Muscle of leg (tissue), 11 donors: Measurements from ENCODE around the gene DSCAML1. TPM values are rescaled to one million over a fixed set of nuclear protein-coding genes. Genes with fewer than 3 reads are reported as not detected.

Source experiments
- DNase-seq: peaks from one replicate; pipeline ENCODE4 v3.0.0; 2013
- H3K27ac ChIP-seq: one replicate; pipeline ENCODE4 v1.5.1; 2013; ENCODE audit warnings: mild to moderate bottlenecking, low read length, control low read depth
- H3K27me3 ChIP-seq: one replicate; pipeline ENCODE4 v1.6.1; 2013; ENCODE audit warnings: low read length; ENCODE audit not compliant: control insufficient read depth, insufficient read depth
- H3K36me3 ChIP-seq: one replicate; pipeline ENCODE4 v1.6.1; 2013; ENCODE audit warnings: low read length; ENCODE audit not compliant: control insufficient read depth, insufficient read depth
- H3K4me1 ChIP-seq: one replicate; pipeline ENCODE4 v1.6.1; 2013; ENCODE audit warnings: low read length; ENCODE audit not compliant: control insufficient read depth, insufficient read depth
- H3K4me3 ChIP-seq: one replicate; pipeline ENCODE4 v1.5.1; 2013; ENCODE audit warnings: low read length, control low read depth
- H3K9me3 ChIP-seq: replicated peaks from 2 replicates; pipeline ENCODE4 v1.6.1; 2013; ENCODE audit warnings: low read depth, low read length; ENCODE audit not compliant: control insufficient read depth
- WGBS: methylation state at CpG from one replicate; pipeline ENCODE4 v1.1.5; 2013; ENCODE audit warnings: missing lambda C conversion rate; ENCODE audit not compliant: insufficient coverage; 5-methylcytosine and 5-hydroxymethylcytosine counted together
- polyA plus RNA-seq, 8 donors: library from polyadenylated mRNA; unstranded; fragments of 120-200 nt; gene quantifications; one replicate each; pipeline versions ENCODE4 v1.2.1 to v1.2.3, GENCODE V29; 2013; ENCODE audit warnings: inconsistent platforms in 1 of 8, low replicate concordance in 1 of 8; ENCODE audit not compliant: insufficient read length in 8 of 8, insufficient read depth in 1 of 8
- total RNA-seq: library from RNA; stranded (reverse); fragments of 120-200 nt; gene quantifications from one replicate; pipeline ENCODE4 v1.2.4, GENCODE V29; 2013

The DSCAML1 gene
- total and polyA plus RNA-seq, 9 donors = 0.28 to 0.80 (median 0.60) TPM

DNA sequence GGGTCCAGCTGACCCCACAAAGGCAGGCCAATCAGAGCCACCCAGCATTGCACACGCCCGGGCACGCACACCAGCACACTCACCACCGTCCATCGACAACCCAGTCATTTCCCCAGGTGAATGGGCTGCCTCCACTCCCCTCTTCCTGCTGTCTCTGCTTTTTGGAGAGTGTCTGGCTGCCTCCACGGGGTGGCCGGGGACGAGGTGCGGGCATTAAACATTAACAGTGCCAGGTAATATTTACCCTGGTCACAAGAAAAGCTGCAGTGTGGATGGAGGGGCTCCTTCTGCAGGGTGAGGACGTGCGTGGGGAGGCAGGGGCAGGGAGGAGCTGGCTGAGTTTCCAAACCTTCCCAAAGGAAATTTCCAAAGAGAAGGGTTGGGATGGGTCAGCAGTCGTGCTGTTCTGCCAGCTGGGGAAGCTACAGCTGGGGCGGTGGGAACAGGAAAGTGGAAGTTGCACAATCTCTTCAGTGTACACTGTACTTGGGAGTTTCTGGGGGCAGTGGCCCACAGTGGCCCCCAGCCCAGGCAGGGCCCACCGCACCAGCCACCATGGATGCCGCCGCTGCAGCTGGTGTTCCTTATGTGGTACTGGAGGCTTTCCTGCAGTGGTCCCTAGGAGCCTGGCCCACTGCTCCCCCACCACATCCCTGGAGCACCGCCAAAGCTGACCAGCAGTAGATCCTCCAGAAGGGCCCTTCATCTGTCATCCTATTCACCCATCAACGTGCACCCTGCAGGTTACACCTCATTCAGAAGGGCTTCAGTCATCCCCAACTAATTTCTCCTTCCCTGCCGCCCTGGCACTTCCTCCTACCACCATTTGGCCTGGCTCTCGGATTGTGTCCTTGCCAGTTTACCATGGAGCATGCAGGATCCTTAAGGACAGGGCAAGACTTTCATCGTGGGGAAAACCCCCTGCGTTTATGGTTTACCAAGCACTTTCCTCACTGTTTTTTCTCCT lies 27.8 kb upstream of the DSCAML1 start, which contains the start of gene FXYD2:
TSS of gene FXYD2 (minus strand) at position 174 of the 967 bp plus-strand sequence. CDS start at position 108, 66 bp downstream.
- 33% methylated on average over 15 of the region's 22 CpGs for WGBS
- Histone ChIP-seq H3K27me3 (peaks cover 2% of the 10 kb centered on the region), H3K4me3 (no peak within 1 kb of the TSS), H3K4me1 (peaks cover 49% of the 10 kb centered on the region), H3K36me3 (no peaks in the 10 kb centered on the region), H3K27ac (peak within 1 kb of the TSS; percentile 65), H3K9me3 (no peaks in the 10 kb centered on the region)
- peak; percentile 78 for DNase-seq

DNA sequence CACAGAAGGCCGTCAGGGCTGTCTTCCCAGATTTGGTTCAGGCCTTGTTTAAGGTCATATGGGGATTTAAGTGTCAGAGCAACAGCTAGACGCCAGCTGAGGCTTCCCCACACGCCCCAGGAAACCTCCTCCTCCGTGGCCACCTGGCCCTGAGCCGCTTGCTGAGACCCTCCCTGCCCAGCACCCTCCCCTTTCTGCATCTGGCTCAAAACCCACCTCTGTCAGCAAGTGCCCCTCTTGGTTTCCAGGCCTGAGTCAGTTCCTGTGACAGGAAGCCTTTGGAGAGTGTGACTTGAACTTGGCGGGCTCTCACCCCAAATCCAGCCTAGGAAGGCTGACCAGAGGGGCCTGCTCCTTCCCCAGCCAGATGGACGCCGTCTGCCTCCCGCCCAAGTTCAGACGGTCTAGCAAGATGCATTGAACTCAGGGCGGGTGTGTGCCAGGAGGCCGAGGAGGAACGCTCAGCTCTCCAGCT lies 27.0 kb upstream of the DSCAML1 start:
- Histone ChIP-seq H3K36me3 (no peaks in the 10 kb centered on the region), H3K4me3 (no peak overlapping the region), H3K27ac (peak overlapping the region; percentile 65), H3K27me3 (peaks cover 2% of the 10 kb centered on the region), H3K9me3 (no peaks in the 10 kb centered on the region), H3K4me1 (peaks cover 51% of the 10 kb centered on the region)
- WGBS = 3% methylated on average over 4 of the region's 13 CpGs
- peak; percentile 89 for DNase-seq

DNA sequence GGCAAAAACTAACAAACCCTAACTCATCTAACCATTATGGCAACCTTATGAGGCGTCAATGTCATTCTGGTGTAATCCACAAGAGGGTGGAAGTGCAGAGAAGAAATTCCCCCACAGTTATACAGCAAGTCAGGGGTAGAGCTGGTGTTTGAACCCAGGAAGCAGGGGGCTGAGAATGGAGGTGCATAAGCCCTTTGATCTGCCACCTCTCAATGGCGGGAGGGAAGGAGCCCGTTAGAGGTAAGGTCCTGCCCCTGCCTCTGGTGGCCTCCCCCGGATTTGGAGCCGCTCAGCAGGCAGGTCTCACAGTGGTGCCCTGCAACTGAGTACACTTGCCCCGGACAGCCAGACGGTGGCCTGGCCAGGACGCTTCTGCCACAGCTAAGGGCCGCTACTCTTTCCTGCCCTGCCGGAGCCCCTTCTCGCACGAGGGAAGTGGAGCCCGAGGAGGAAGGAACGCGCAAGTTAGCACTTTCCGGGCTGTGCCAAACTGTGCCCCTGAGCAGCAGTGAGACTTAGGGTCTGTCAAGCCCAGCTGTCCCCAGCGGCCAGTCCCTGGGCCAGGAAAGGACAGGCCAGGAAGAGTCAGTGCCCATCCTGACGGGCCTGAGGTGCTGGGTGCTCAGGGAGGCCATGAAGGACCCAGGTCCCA lies 26.4 kb upstream of the DSCAML1 start:
- 34% methylated on average over 17 of the region's 18 CpGs for WGBS

DNA sequence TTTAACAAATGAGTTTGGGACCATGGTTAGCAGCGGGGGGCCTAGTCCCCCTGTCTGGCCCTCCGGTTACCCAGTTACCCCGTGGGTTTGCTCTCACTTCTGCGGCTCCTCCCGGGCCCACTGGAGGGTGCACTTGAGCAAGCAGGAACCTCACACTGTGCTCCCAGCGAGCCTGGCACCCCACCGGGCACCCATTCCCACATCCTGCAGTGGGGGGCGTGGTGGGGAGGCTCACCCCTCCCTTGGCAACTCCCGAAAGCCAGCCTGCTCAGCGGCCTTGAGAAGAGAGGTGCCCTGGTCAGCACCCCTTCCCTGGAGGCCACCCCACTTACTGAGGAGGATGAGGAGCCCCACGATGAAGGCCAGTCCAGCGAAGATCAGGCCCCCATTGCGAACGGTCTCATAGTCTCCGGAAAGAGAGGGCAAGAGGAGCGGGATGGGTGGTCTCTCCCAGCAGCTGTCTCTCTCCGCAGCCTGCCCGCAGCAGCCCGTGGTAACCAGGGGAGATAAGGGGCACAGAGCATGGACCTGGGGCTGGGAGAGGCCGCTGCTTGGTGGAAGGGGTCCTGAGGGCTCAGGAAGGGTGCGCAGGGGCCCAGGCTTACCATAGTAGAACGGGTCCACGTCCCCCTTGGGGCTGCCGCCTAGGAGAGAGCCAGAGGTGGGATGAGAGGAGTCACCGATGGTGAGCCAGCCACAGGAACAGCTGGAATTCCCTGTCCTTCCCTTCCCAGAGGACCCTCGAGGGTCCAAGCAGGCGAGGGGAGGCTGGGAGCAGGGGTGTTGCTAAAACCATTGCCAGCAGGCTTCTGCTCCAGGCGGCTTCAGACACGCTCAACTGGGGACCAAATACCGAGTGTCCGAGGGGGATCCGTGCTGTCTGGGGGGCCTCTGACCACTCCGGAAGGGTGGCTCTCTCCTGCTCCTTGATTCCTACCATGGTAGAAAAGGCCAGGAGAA lies 25.3 kb upstream of the DSCAML1 start:
- no peak for DNase-seq
- H3K4me3 ChIP-seq = no peak overlapping the region
- H3K27me3 ChIP-seq = peaks cover 2% of the 10 kb centered on the region
- H3K36me3 ChIP-seq = no peaks in the 10 kb centered on the region
- H3K4me1 ChIP-seq = peaks cover 48% of the 10 kb centered on the region
- no peaks in the 10 kb centered on the region for H3K9me3 ChIP-seq
- WGBS = 69% methylated on average over 18 of the region's 33 CpGs
- no peak overlapping the region for H3K27ac ChIP-seq

More for the DNA sequence above, 26.4 kb upstream of the DSCAML1 start:
- Histone ChIP-seq H3K9me3 (no peaks in the 10 kb centered on the region), H3K36me3 (no peaks in the 10 kb centered on the region), H3K27ac (peak overlapping the region; percentile 53), H3K4me3 (no peak overlapping the region), H3K4me1 (peaks cover 49% of the 10 kb centered on the region), H3K27me3 (peaks cover 2% of the 10 kb centered on the region)
- DNase-seq = no peak

DNA sequence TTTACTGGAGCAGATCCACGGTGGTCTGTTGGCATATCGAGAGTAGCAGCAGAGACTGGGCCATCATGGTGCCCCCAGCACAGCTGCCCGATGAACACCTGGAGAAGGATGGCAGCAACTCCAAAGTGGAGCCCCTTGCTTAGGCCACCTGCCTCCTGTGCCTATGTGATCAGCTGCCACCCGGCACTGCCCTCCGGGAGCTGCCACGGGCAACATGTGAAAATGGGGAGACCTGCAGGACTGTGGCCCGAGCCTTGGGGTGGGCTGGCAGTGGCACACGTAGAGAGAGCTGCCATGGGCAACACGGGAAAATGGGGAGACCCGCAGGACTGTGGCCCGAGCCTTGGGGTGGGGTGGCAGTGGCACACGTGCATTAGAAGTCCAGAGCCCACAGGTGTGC lies 24.4 kb upstream of the DSCAML1 start:
- no peak for DNase-seq
- peaks cover 58% of the 10 kb centered on the region for H3K4me1 ChIP-seq
- 88% methylated on average over 12 of the region's 12 CpGs for WGBS

DNA sequence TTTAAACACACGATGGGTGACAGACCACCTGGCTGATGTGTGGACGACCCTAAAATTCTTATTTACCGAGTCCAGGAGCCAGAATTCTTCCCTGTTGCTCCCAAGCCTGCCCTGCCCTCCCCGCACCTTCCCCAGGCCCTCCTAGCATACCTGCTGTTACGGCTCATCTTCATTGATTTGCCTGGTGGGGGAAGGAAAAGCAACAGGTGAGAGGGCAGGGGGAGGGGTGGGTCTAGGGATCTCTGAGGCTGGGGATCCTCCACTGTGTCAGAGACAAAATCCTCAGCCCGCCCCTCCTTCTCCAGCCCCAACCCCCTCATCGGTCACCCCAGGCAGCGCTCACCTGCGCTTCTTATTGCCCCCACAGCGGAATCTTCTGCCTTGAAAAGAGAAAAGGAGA lies 23.5 kb upstream of the DSCAML1 start:
- Histone ChIP-seq H3K36me3 (no peaks in the 10 kb centered on the region), H3K9me3 (no peaks in the 10 kb centered on the region), H3K27ac (no peak overlapping the region), H3K4me1 (peaks cover 65% of the 10 kb centered on the region), H3K27me3 (no peaks in the 10 kb centered on the region), H3K4me3 (no peak overlapping the region)
- WGBS = 71% methylated on average over 2 of the region's 10 CpGs
- DNase-seq = no peak

More for the DNA sequence above, 24.4 kb upstream of the DSCAML1 start:
- Histone ChIP-seq H3K27ac (no peak overlapping the region), H3K27me3 (peaks cover 2% of the 10 kb centered on the region), H3K9me3 (no peaks in the 10 kb centered on the region), H3K4me3 (no peak overlapping the region), H3K36me3 (no peaks in the 10 kb centered on the region)

DNA sequence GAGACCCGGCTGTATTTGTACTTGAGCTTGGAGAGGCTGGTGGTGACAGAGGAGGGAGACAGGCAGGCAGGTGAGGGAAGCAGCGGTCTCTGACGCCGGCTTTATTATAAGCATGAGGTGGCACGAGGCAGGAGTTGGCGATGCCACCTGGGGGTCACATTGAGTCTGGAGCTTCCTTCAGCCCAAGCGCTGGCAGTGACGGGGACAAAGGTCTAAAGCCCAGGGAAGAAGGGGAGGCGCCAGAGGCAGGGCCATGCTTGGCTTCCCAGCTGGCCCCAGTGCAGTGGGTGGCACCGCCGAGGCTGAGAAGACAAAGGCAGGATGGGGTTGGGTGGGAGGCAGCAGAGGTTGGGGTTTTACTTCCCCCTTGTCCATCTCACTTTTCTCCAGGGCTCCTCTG lies 23.1 kb upstream of the DSCAML1 start:
- WGBS = 80% methylated on average over 9 of the region's 11 CpGs
- no peak overlapping the region for H3K27ac ChIP-seq
- peaks cover 65% of the 10 kb centered on the region for H3K4me1 ChIP-seq
- H3K9me3 ChIP-seq = no peaks in the 10 kb centered on the region
- H3K4me3 ChIP-seq = no peak overlapping the region
- H3K36me3 ChIP-seq = no peaks in the 10 kb centered on the region
- H3K27me3 ChIP-seq = no peaks in the 10 kb centered on the region
- no peak for DNase-seq

DNA sequence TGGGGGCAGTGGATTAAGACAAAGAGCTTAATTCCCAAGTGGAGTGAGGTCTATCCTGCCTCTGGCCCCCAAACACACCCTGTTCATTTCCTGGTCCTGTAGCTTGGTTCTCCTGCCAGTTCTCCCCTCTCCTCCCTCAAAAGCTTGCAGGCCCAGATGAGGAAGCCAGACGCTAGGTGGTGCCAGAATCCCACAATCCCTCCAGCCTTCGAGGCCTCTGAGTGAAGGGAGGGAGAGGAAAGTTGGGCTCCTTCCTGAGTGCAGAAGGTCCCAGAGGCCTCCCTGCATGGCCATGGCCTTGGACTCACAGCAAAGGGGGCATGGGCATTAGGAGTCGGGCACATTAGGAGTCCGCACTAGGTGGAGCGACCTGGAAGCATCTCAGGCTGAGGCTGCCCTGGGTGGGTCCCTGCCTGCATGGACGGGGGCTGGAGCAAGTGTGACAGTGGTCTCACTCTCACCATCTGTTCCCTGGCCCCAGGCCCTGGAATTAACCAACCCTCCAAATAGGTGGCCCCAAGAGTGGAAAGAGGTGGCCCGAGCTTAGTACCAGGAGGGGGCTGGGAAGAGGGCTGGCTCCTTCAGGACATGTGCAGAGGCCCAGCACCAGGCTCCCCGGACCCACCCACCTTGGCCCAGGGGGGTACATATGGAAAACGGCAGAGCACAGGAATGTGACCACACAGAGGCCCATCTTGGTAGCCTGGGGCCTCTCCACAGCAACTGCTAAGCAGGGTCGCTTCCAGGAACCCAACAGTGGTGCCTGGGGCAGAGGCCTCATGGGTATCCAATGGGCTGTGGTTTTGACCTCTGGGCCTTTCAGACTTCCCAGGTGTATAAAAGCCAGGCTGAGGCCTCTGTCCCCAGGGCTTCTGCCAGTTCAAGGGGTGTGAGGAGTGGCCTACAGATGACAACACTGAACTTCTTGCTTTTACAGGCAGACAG lies 22.4 kb upstream of the DSCAML1 start:
- WGBS = 59% methylated on average over 6 of the region's 10 CpGs
- Histone ChIP-seq H3K36me3 (no peaks in the 10 kb centered on the region), H3K27ac (no peak overlapping the region), H3K9me3 (no peaks in the 10 kb centered on the region), H3K27me3 (peaks cover under 1% of the 10 kb centered on the region), H3K4me1 (peaks cover 65% of the 10 kb centered on the region), H3K4me3 (no peak overlapping the region)
- peak; percentile 94 for DNase-seq
